ENCODE measurements around the gene TMEM212.

Gene TMEM212

DNA sequence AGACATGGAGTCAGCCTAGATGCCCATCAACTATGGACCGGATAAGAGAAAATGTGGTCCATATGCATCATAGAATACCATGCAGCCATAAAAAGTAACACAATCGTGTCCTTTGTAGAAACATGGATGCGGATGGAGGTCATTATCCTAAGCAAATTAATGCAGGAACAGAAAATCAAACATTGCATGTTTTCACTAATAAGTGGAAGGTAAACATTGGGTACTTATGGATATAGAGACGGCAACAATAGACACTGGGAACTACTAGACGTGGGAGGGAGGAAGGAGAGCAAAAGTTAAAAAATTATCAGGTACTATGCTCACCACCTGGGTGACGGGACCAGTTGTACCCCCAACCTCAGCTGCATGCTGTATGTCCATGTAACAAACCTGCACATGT, 35.3 kb upstream of the TMEM212 start:
- DNase-seq (ENCODE audit: low spot score), result no peak
- TF ChIP-seq, protein P1, sequence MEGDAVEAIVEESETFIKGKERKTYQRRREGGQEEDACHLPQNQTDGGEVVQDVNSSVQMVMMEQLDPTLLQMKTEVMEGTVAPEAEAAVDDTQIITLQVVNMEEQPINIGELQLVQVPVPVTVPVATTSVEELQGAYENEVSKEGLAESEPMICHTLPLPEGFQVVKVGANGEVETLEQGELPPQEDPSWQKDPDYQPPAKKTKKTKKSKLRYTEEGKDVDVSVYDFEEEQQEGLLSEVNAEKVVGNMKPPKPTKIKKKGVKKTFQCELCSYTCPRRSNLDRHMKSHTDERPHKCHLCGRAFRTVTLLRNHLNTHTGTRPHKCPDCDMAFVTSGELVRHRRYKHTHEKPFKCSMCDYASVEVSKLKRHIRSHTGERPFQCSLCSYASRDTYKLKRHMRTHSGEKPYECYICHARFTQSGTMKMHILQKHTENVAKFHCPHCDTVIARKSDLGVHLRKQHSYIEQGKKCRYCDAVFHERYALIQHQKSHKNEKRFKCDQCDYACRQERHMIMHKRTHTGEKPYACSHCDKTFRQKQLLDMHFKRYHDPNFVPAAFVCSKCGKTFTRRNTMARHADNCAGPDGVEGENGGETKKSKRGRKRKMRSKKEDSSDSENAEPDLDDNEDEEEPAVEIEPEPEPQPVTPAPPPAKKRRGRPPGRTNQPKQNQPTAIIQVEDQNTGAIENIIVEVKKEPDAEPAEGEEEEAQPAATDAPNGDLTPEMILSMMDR (IDR thresholded peaks at IDR 0.05; ENCODE audit: extremely low read depth, insufficient read depth, missing control alignments), result no peak
- in situ Hi-C loops (cut with MboI; ENCODE audit: low pct_unique_long_range_greater_than_20kb, low sequenced_read_pairs, unreplicated experiment), result no loop called here

DNA sequence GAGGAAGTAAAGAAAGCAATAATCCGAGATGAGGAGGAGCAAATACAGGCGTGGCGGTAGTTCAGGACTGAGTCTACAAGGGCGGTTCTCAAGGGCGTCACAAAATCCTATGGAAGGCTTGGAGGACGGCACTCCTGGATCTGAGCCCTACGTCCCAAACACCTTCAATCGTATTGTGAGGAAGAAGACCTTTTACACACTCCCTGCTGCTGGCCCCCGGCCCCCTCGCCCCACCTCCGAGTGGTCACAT, 33.6 kb upstream of the TMEM212 start:
- DNase-seq (ENCODE audit: low spot score), result peak; percentile 72
- in situ Hi-C loops (cut with MboI; ENCODE audit: low pct_unique_long_range_greater_than_20kb, low sequenced_read_pairs, unreplicated experiment), result no loop called here

DNA sequence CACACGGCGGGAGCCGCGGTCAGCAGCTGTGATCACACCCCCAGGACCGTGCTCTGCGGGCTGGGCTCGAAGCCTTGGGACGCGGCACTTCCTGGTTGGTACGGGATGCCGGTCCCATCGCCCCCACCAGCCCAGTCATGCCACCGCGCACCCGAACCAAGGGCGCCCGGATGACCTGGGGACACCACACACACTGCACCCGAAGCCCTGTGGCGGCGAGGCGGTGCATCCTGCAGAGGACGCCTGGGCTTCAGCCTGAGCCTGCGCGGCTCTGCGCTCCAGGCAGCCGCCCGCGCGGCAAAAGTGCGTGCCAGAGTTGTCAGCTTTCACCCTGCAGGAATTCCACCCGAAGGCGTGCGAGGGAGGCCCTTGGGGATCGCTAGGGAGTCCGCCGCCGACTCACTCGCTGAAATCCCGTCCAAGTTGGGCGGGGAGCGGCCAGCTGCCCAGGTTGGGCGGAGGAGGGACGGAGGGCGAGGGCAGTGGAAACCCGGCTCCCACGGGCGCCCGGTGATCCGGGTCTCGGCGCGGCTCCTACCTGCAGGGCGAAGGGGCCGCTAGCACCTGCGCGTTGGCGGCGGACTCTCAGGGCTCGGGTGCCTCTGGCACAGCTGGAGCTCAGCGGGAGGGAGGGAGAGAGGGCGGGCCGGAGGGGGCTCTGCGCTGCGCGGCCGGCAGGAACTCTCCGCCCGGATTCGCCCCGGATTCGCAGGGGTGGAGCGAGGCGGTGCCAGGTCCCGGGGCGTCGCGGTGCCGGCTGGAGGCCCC, 33.1 kb upstream of the TMEM212 start, which contains the start of gene PLD1:
PLD1 (minus strand) TSS at position 623 of the 768 bp plus-strand sequence. CDS start 72,432 bp downstream, outside the sequence.
- TF ChIP-seq, protein P1 (IDR thresholded peaks at IDR 0.05; ENCODE audit: extremely low read depth, insufficient read depth, missing control alignments), result peak; percentile 15
- peak; percentile 78 for DNase-seq (ENCODE audit: low spot score)
- in situ Hi-C loops (cut with MboI; ENCODE audit: low pct_unique_long_range_greater_than_20kb, low sequenced_read_pairs, unreplicated experiment), result no loop called here

More for the DNA sequence above, 33.6 kb upstream of the TMEM212 start:
- TF ChIP-seq, protein P1 (IDR thresholded peaks at IDR 0.05; ENCODE audit: extremely low read depth, insufficient read depth, missing control alignments), result no peak

DNA sequence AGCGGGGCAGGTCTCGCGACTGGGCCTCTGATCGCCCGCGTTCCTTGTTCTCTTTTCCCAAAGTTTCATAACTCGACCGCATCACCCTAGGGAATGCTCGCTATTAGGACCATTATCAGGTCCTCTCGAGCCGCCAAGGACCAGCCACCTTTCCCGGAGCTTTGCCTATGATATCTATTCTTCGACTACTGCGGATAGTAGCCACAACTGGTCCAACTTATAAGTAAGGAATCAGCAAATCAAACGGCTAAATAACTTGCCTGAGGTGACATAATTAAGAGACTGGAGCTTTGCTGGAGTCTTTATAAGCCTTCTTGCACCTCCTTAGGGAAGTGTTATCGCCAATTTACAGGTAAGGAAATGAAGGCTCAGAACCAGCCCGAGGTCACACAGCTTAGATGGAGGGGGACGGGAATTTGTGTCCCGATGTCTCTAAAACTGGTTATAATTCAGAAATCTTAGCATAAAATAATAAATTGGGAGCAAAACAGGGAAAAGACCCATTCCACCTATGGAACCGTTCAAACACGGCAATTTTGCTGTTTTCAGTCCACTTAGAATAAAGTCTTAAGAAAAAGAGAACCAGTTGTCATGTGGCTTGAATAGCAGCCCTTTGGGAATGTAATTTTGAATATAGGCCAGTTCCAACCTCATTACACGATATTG, 32.4 kb upstream of the TMEM212 start:
- TF ChIP-seq, protein P1 (IDR thresholded peaks at IDR 0.05; ENCODE audit: extremely low read depth, insufficient read depth, missing control alignments), result no peak

DNA sequence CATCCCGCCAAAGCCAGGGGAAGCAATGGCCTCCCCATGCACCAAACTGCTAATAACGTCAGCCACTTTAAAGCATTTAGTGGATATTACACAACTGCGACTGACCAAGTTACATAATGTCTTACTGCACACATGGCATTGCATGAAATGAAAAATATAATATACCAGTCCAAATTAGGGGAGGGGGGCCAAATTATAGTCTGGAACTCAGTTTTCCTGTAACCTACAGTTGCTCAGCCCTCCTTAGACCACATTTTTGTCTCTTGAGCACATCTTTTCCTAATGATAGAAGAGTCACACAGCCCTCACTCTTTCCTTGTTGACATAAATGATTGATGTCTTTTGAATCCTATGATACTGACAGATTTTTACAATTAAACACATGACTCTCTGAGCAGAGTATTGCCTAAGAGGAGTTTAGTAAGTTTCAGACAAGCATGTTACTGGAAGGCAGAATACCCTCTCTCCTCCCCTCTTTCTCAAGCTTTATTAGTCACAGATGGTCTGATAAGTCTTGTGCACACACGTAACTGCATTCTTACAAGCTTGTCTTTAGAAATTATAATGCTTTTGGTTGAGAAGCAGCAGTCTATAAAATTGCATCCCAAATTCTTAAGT, 31.7 kb upstream of the TMEM212 start:
- TF ChIP-seq, protein P1 (IDR thresholded peaks at IDR 0.05; ENCODE audit: extremely low read depth, insufficient read depth, missing control alignments), result no peak
- in situ Hi-C loops (cut with MboI; ENCODE audit: low pct_unique_long_range_greater_than_20kb, low sequenced_read_pairs, unreplicated experiment), result no loop called here
- peak; percentile 25 for DNase-seq (ENCODE audit: low spot score)

More for the DNA sequence above, 32.4 kb upstream of the TMEM212 start:
- in situ Hi-C loops (cut with MboI; ENCODE audit: low pct_unique_long_range_greater_than_20kb, low sequenced_read_pairs, unreplicated experiment), result no loop called here
- no peak for DNase-seq (ENCODE audit: low spot score)

DNA sequence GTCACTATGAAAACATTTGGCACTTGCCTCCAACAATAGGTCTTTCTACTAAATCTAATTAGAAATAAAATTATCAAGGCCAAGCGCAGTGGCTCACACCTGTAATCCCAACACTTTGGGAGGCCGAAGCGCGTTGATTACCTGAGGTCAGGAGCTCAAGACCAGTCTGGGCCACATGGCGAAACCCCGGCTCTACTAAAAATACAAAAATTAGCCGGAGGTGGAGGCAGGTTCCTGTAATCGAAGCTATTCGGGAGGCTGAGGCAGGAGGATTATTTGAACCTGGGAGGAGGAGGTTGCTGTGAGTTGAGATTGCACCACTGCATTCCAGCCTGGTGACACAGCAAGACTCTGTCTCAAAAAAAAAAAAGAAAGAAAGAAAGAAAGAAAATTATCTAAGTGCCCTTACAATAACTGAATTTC, 31.2 kb upstream of the TMEM212 start:
- TF ChIP-seq, protein P1 (IDR thresholded peaks at IDR 0.05; ENCODE audit: extremely low read depth, insufficient read depth, missing control alignments), result no peak
- in situ Hi-C loops (cut with MboI; ENCODE audit: low pct_unique_long_range_greater_than_20kb, low sequenced_read_pairs, unreplicated experiment), result no loop called here
- no peak for DNase-seq (ENCODE audit: low spot score)

All from GM13977 (cell line).